NCI-H1694 treated with DMSO at 0.1 percent for 48 hours (cell line): ENCODE measurements around the gene ADRA2C.

Source experiments
- DNase-seq: peaks from one replicate; lab custom pipeline; 2025; lab: John Stamatoyannopoulos, UW

The ADRA2C gene

GRCh38 chr4:3777669-3778068 lies 11.5 kb downstream of the ADRA2C start:
- DNase-seq = no peak

GRCh38 chr4:3779509-3779908 lies 13.3 kb downstream of the ADRA2C start:
- no peak for DNase-seq

- no peak for DNase-seq
Observed at GRCh38 chr4:3780347-3781171, 14.4 kb downstream of the ADRA2C start.

- no peak for DNase-seq
Observed at GRCh38 chr4:3781193-3781886, 15.2 kb downstream of the ADRA2C start.

- DNase-seq = no peak
Observed at GRCh38 chr4:3781997-3782930, 16.1 kb downstream of the ADRA2C start.

GRCh38 chr4:3783693-3784306 lies 17.6 kb downstream of the ADRA2C start:
- no peak for DNase-seq

- no peak for DNase-seq
Observed at GRCh38 chr4:3784454-3785291, 18.5 kb downstream of the ADRA2C start.

- DNase-seq = no peak
Observed at GRCh38 chr4:3785292-3785565, 19.0 kb downstream of the ADRA2C start.

- no peak for DNase-seq
Observed at GRCh38 chr4:3786196-3786869, 20.1 kb downstream of the ADRA2C start.

- DNase-seq = no peak
Observed at GRCh38 chr4:3787489-3788365, 21.5 kb downstream of the ADRA2C start.

GRCh38 chr4:3788366-3788660 lies 22.1 kb downstream of the ADRA2C start:
- DNase-seq = no peak

- no peak for DNase-seq
Observed at GRCh38 chr4:3789587-3789986, 23.4 kb downstream of the ADRA2C start.

GRCh38 chr4:3790006-3790561 lies 23.9 kb downstream of the ADRA2C start:
- DNase-seq = no peak

GRCh38 chr4:3791256-3791655 lies 25.1 kb downstream of the ADRA2C start:
- no peak for DNase-seq

GRCh38 chr4:3791910-3792542 lies 25.8 kb downstream of the ADRA2C start:
- no peak for DNase-seq

- DNase-seq = peak; percentile 24
Observed at GRCh38 chr4:3792813-3793212, 26.6 kb downstream of the ADRA2C start.

GRCh38 chr4:3793545-3793944 lies 27.4 kb downstream of the ADRA2C start:
- DNase-seq = no peak

- no peak for DNase-seq
Observed at GRCh38 chr4:3796960-3797359, 30.8 kb downstream of the ADRA2C start.
